ENCODE measurements around the gene C4B. TPM values are rescaled to one million over a fixed set of nuclear protein-coding genes. Genes with fewer than 3 reads are reported as not detected.

The C4B gene
- total and polyA plus RNA-seq, 9 of the 15 experiments (the other 6 are each of a cell fraction or from before 2014, with no cell fraction given), result 0.32 to 8.8 (median 5.4) TPM

DNA sequence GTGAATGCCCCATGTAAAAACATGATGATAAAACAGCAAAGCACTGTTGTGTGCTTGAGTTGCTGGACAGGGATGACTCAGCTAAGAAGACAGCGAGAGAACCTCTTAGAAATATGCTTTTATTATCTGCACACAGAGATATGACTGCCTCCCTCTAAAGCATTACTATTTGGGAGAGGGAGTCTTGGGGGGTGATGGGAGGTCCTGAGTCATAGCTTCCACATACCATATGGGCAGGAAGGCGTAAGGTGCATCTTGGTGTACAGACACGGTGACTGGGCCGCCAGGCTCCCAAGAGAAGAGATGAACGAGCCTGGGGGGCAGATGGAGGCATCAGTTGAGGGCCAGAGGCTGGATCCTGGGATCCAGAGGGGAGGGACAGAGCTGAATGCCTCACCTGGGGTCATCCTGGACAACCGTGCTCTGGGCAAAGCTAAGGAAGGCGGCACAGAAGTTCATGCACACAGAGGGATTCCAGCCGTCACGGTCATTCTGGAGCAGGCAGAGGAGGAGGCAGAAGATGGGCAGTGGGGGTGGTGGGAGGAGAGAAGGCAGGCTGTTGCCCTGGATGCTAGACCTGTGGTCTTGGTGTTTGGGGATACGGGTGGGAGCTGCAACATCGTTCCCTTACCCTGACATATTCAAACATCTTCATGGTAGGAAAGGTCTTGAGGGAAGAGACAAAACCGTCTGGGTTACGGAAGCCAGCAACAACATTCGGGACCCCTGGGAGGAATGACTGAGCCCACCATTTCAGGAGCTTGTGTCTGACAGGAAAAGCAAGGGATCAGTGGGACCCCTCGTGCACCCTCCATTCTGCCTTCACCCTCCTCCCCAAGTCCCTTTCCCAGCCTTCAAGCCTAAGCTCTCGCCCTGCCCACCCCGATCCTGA is 44.6 kb upstream of the C4B start (continued):
- TF ChIP-seq, protein P1, sequence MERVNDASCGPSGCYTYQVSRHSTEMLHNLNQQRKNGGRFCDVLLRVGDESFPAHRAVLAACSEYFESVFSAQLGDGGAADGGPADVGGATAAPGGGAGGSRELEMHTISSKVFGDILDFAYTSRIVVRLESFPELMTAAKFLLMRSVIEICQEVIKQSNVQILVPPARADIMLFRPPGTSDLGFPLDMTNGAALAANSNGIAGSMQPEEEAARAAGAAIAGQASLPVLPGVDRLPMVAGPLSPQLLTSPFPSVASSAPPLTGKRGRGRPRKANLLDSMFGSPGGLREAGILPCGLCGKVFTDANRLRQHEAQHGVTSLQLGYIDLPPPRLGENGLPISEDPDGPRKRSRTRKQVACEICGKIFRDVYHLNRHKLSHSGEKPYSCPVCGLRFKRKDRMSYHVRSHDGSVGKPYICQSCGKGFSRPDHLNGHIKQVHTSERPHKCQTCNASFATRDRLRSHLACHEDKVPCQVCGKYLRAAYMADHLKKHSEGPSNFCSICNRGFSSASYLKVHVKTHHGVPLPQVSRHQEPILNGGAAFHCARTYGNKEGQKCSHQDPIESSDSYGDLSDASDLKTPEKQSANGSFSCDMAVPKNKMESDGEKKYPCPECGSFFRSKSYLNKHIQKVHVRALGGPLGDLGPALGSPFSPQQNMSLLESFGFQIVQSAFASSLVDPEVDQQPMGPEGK (CRISPR knock-in tag; IDR thresholded peaks at IDR 0.05; ENCODE audit: borderline replicate concordance), result no peak
- TF ChIP-seq HMGN3 (IDR thresholded peaks at IDR 0.05; ENCODE audit: borderline replicate concordance, extremely low read depth, insufficient read length, low read depth, low read length), result no peak
- TF ChIP-seq HEY1 (CRISPR knock-in tag; IDR thresholded peaks at IDR 0.05; ENCODE audit: borderline replicate concordance), result no peak
- TF ChIP-seq IRF2 (CRISPR knock-in tag; IDR thresholded peaks at IDR 0.05), result no peak
- TF ChIP-seq SMAD1 (IDR thresholded peaks at IDR 0.05; ENCODE audit: low read depth, low read length, partially characterized antibody), result peak; percentile 26
- TF ChIP-seq ZNF766 (CRISPR knock-in tag; conservative IDR thresholded peaks at IDR 0.05), result peak; percentile 41; the same call in 1 of the 2 replicates
- no peak for TF ChIP-seq ZNF780A (CRISPR knock-in tag; IDR thresholded peaks at IDR 0.05)
- TF ChIP-seq RAD51 (IDR thresholded peaks at IDR 0.05; ENCODE audit: borderline replicate concordance, low read depth), result no peak
- TF ChIP-seq WHSC1 (IDR thresholded peaks at IDR 0.05; ENCODE audit: low read length), result no peak
- TF ChIP-seq HDGF (IDR thresholded peaks at IDR 0.05), result peak; percentile 57
- no peak for TF ChIP-seq KAT2B (IDR thresholded peaks at IDR 0.05; ENCODE audit: low read depth, low read length)
- TF ChIP-seq ARHGAP35 (IDR thresholded peaks at IDR 0.05; ENCODE audit: partially characterized antibody), result peak; percentile 63
- TF ChIP-seq, protein P2, sequence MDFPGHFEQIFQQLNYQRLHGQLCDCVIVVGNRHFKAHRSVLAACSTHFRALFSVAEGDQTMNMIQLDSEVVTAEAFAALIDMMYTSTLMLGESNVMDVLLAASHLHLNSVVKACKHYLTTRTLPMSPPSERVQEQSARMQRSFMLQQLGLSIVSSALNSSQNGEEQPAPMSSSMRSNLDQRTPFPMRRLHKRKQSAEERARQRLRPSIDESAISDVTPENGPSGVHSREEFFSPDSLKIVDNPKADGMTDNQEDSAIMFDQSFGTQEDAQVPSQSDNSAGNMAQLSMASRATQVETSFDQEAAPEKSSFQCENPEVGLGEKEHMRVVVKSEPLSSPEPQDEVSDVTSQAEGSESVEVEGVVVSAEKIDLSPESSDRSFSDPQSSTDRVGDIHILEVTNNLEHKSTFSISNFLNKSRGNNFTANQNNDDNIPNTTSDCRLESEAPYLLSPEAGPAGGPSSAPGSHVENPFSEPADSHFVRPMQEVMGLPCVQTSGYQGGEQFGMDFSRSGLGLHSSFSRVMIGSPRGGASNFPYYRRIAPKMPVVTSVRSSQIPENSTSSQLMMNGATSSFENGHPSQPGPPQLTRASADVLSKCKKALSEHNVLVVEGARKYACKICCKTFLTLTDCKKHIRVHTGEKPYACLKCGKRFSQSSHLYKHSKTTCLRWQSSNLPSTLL (IDR thresholded peaks at IDR 0.05), result no peak
- TF ChIP-seq, protein P3, sequence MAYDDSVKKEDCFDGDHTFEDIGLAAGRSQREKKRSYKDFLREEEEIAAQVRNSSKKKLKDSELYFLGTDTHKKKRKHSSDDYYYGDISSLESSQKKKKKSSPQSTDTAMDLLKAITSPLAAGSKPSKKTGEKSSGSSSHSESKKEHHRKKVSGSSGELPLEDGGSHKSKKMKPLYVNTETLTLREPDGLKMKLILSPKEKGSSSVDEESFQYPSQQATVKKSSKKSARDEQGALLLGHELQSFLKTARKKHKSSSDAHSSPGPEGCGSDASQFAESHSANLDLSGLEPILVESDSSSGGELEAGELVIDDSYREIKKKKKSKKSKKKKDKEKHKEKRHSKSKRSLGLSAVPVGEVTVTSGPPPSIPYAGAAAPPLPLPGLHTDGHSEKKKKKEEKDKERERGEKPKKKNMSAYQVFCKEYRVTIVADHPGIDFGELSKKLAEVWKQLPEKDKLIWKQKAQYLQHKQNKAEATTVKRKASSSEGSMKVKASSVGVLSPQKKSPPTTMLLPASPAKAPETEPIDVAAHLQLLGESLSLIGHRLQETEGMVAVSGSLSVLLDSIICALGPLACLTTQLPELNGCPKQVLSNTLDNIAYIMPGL (CRISPR knock-in tag; IDR thresholded peaks at IDR 0.05), result no peak
- TF ChIP-seq MBD2 (IDR thresholded peaks at IDR 0.05; ENCODE audit: borderline replicate concordance, low read depth), result no peak

All from K562 (cell line).